Stimulated activated CD8-positive, alpha-beta memory T cell treated with anti-CD3 and anti-CD28 coated beads, Interleukin-7, amount 100 ng/mL, for 24 hours (primary cell): ENCODE data around the gene DAPK2.

Experiments used
- DNase-seq: peaks from one replicate; pipeline ENCODE4 v3.0.0-alpha.2; 2020; ENCODE audit warnings: low read depth

Gene DAPK2

DNA sequence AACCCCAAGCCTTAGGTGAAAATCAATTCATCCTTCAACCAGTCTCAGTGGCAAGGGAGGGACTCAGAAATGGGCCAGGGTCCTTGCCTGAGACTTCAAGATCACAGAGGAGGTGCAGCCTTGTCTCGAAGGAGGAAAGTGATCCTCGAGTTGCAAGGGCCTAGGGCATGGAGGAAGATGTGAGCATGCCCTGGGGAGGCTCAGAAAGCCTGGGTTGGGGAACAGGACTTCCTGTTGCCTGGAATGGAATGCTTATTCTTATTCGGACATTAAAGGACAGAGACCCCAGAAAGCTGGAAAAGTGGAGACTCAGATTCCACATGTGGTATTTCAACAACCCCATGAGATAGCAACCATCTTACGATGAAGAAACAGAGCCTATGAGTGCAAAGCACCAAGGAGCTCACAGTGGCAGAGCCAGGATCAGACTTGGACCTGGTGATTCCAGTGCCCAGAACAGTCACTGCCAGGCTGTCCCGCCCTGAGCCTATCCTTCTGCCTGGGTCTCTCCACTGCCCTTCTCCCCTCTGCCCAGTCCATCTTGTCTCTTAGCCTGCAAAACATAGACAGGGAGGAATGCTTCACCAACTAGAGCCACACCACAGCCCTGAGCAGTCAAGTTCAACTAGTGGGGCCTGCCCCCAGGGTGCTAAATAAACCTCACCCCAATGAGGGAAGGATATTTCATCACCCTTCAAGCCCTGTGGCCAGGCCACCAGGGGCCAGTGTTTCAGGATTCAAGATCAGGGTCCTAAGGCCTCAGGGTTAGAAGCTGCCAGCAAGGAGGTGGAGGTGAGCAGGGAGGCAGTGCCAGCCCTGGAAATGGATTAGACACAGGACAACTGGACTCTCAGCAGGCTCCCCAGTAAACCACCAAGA is 21.9 kb downstream of the DAPK2 start:
- no peak for DNase-seq

DNA sequence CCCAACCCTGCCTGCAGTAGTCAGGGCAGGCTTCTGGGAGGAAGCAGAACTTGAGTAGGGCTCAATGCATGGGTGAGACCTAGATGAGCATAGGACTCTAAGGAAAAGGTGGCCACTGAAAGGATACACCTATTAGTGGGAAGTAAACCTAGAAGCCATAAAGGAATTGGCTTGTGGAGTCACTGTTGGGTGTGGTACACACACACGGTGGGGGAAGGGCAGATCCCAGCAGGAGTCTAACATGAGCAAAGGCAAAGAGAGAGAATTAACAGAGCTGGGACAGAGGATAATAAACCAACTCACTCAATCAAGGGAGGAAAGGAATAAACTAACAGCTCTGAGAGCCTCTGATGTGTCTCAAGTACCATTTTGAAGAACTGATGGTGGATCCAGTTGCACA is 23.1 kb downstream of the DAPK2 start:
- DNase-seq = no peak

DNA sequence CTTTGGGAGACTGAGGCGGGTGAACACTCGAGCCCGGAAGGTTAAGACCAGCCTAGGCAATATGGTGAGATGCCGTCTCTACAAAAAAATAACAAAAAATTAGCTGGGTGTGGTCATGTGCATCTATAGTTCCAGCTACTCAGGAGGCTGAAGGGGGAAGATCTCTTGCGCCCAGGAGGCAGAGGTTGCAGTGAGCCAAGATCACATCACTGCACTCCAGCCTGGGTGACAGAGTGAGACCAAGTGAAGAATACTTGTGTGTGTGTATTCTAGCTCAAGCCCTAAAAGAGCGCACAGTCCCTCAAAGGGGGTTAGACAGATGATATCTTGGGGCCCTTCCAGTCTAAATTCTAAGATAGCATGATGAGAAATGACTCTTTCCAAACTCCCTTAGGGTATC is 23.7 kb downstream of the DAPK2 start:
- DNase-seq = no peak

DNA sequence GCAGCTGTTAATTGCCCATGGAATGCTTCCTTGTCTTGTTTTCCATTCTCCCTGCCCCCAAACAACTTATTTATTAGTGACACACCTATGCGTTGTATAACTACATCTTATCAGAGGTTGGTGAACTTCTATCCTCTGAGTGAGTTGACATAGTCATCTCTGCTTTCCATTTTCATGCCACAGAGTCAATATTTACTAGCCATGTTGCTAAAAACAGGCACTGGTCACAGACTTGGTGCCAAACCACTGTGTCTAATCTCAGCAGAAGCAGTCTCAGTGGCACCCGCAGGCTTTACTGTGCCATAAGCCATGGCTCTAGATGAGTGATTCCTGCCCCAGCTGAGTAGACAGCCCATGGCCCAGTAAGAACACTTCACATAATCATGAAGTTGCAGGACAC is 26.5 kb downstream of the DAPK2 start:
- no peak for DNase-seq

DNA sequence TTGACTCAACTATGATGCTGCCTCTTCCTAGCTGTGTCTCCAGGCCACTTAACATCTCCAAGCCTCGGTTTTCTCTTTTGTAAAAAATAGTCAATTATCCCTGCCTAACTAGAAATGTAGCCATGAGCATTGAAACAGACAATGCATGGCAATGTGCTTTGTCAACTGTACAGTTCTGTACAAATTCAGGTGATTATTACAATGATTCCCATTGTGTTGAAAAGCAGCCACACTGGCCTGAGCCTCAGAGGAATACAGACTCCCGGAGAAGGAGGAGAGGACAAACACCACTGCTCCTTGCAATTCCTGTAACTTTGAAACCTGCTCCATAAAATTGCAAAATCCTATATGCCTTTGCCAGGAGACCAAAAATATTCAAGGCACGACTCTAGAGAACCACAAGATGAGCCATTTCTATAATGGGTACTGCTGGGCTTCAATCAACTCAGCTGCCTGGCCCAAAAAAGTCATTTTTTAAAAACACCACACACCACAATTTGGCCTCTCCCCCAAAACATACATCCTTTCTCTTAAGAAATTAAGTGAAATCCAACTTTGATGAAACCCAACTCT is 28.6 kb downstream of the DAPK2 start:
- no peak for DNase-seq

DNA sequence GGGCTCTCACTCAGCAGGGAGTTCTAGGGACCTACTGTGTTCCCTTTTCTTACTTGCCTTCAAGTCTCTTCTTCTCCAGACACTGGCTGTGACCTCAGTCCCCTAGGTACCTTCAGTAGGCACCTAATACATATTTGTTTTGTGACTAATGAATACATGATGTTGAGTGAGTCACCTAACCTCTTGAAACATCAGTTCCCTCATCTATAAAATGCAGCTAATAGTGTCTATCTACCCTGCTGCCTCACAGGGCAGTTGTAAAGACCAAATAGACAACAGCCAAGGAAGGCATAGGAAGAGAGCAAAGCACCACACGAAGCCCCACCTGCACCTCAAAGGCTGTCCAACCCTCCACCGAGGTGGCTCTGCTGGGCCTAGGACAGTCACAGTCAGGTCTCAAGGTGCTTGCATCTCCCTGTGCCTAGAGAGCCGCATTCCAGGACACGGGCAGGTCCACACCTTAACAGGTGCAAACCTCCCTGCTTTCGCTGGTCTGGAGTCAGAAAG is 29.1 kb downstream of the DAPK2 start:
- no peak for DNase-seq

DNA sequence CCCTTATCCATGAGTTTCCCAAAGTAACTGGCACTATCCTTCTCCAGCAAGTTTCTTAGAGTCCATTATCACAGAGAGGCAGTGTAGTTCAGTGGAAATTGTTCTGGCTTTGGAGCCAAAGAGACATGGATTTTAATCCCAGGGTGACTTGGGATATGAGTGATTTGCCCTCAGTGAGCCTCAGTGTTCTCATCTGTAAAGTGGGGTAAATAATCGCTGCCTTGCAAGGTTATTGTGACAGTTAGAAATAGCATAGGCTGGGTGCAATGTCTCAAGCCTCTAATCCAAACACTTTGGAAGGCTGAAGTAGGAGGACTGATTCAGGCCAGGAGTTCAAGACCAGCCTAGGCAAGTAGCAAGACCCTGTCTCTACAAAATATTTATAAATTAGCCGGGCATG is 30.0 kb downstream of the DAPK2 start:
- DNase-seq = no peak

DNA sequence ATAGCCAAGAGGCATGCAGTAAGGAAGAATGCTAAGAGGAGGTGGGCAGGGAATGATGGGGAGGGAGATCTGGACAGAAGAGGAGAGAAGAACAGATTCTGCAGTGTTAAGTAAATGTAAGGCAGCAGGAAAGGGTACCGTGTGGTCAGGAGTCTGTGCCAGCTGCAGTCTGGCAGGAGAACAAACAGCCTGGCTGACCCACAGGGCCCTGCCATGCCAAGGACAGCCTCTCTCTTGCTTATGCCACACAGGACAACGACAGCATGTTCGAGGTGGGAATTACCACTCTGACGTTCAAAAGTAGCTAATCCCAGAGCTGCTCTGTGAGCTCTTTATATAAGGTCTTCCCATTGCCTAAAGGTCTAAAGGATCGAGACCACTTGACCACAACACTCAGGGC is 31.3 kb downstream of the DAPK2 start:
- no peak for DNase-seq

DNA sequence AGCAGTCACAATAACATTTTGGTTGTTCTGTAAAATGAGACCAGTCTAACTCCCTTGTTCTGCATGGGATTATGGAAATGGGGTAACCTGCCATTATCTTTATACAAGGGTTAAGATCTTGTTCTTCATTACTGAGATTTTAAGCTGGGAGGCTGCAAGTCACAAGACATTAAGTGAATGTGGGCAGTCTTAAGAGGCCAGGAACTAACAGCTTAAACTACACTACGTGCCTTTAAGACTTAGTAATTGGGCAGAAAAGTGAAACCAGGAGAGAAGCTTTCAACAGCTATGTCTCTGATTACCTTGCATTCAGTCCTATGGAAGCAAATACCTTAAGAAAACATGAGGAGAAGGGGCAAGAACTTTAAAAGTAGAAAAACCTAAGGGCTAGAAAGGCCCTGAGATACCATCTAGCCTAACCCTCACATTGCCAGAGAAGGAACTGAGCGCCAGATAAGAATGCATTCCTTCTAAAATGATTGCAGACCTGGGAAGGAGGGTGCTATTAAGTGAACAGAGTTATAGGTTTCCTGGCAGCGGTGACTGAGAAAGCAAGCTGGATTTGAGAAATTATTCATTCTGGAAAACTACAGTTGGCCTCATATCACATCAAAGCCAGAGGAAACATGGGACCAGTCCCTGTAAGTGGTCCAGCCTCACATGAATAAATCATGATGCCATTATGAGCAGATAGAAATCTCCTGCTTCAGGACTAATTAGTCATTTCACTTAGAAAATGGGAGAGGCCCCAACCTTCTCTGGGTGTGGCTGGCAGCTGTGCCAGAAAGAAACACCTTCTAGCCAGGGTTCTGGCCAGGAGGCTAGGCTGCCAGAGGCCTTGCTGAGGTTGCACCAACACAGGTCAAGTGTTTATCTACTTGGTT is 32.9 kb downstream of the DAPK2 start:
- no peak for DNase-seq

DNA sequence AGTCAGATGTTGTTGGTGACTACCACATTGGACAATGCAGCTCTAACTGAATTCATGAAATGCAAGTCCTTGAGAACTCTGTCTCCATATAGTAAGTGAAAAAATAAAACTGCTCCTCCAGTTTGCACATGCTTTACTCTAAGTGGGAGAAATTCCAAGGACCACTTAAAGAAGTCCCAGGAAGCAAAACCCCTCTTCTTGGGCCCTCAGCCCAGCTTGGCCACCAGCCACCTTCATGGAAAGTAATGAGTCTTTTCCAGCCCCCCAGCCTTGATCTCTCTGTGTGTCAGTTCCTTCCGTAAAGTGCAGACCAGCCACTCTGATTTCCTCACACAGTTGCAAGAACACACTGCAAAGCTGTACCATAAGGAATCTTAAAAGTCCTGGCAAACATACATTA is 34.5 kb downstream of the DAPK2 start:
- DNase-seq = no peak

DNA sequence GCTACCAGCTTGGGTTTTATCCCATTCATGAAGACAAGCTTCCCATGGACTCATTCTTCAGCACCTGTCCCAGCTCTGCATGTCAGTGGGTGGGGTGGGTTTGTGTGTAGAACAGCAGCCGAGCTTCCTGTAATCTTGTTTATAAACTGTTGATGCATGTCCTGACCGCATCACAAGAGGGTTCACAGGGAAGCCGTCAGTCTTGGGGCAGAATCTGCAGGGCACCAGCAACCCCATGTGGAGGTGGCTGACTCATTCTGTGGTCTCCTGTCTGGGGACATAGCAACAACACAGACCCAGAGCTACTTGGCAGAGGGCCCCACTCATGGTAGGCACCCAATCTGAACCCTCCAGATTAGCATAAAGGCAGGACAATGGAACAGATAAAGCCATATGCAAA is 35.6 kb downstream of the DAPK2 start:
- DNase-seq = peak; percentile 61

DNA sequence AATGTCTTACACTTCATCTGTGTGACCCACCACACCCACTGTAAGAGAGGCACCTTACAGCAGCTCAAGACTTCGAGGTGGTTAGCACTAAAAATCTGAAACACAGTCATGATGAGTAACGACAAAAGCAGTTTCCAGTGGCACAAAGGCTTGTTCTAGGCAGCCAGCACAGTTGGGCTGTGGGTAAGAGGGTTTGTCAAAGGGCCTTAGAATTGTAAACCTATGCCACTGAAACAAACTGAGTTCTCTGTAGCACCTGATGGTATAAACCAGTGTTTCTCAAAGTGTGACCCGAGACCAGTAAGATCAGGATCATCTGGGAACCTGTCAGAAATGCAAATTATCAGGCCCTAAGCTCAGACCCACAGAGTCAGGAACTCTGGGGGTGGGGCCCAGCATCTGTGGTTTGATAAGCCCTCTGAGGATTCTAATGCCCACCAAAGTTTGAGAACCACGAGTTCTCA is 36.5 kb downstream of the DAPK2 start:
- peak; percentile 18 for DNase-seq

DNA sequence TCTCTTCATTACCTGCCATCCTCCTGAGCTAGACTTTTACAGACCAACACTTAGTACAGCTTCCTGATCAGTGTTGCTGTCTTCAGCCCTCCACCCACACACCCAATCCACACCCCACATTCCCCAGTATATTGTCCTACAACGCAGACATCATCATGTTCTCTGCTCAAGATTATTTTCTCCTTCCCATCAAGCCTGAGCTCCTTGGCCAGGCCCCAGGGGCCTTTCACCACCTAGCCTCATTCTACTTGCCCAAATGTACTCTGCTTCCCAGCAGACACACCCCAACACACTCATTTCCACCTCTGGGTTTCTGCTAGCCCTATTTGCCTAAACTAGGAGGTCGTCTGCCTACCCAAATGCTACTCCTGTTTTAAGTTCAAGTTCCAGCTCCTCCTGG is 37.0 kb downstream of the DAPK2 start:
- DNase-seq = no peak

DNA sequence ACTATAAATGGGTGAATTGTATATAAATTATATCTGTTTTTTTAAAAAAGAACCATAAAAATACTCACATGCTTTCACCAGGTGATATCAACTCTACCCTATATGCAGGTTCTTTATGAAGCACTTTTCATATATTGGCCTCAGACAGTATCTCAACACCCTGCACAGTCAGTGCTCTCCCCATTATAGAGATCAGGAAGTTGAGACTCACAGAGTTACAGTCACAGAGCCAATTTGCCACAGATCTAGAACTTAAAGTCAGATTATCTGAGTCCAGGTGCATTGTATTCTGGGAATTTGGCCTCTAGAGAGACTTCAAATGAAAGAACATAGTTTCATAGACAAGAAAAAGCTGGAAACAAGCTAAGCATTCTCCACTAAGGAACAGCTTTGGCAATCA is 38.1 kb downstream of the DAPK2 start:
- no peak for DNase-seq

DNA sequence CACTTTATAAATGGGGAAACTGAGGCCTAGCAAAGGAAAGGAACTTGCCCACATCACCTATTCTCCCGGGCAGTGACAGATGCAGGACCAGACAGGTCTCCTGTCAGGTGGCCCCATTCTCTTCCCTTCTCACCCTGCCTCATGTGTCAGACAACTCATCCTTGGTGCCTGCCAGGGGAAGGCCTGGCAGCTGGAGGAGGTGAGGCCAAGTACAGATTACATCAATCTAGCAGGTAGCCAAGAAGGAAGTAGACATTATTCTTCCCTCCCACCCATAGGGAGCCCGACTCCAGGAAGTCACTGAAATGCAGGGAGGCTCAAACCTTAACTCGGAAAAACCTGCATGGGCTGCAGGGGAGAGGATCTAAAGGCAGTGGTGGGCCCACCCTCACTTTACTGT is 39.6 kb downstream of the DAPK2 start:
- DNase-seq = no peak

DNA sequence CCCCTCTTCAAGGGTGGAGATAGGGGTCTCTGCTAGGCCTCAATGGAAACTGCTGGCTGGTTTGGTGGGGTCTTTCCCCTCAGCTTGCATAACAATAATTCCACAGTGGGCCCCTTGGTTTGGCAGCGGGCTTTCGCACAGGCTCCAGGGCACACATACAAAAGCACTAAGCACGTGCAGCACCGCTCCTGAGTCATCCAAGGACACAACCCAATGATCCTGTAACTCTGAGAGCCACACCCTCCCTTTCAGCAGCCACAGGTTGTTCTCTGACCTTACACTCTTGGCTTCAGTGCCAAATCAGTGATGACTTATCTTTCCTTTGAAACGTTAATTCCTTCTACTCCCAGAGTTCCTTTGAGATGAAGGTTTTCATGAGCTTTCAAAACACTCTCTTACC is 41.7 kb downstream of the DAPK2 start:
- no peak for DNase-seq

DNA sequence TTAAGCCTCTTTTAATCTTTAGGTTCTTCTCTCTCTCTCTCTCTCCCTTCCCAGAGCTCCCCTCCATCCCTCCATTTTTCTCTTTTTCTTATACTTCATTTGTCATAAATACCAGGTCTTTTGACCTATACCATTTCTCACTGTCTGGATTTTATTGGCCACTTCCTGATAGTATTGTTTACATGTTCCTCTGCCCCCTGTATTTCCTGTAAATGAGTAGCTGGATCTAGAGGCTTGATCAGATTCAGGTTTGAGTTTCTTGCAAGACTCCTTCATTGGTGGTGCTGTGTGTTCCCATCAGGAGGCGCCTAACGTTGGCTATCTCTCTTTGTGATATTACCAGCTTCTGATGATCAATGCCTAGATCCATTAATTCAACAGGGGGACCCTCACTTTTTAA is 42.2 kb downstream of the DAPK2 start:
- no peak for DNase-seq

DNA sequence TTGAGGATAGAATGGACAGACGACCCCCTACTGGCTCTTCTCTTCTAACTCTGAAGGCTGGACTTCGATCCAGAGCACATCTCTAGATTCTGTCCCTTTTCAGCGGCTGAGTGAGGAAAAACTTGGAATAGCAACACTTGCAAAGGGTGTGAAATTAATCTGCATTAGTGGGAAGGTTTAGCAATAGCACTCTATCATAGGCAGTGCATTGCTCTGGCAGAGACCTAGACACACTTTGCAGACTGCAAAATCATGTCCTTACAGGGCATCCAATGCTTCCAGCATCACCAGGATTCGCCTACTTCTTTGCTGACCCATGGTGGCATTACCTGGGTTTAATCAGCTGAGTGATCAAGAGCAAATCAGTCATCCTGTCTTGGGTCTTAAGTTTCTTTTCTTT is 43.1 kb downstream of the DAPK2 start:
- no peak for DNase-seq

DNA sequence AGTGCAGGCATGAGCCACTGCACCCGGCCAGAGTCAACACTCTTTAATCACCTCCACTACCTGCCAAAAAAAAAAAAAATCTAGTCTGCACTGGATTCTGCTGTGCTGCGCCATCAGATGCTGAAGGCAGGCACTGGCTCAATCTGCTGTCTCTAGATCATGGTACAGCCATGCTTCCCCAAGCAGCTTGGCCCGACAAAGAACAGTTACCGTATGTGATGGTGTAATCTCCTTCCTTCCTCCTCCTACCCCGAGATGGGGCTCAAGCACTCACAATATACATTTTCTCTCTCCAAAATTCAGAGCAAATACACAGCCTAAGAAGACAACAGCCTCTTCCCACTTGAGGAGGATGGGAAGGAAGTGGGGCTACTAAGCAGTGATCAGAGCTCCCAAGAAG is 45.1 kb downstream of the DAPK2 start:
- no peak for DNase-seq

DNA sequence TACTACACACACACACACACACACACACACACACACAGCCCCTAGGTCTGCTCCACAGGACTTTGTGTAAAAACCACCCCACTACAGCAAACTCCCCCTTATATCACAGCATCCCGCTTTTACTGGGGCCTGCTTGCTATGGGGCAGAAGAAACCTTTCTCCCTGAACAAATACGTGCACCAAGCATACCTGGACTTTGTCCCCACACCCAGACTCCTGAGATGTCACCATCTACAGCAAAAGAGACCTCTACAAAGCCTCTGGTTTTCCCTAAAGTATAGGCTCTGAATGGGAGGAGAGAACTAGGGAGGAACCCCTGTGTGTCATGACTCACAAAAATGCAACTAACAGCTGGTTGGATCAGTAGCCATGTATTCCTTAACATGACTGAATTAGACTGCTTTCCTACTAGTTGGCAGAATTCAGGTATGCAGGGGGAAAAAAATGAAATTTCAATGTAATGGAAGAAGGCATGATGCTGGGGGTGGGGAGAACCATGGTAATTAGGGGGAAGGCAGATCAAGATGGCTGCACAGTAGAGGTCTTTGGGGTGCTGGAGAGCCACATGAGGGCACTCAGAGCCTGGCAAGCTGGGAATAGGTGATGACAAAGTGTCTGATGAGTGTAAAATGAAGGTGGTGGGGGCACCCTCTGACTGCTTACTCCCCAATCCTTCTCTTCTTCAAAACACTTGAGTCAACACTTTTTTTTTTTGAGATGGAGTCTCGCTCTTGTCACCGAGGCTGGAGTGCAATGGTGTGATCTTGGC is 45.9 kb downstream of the DAPK2 start:
- no peak for DNase-seq

DNA sequence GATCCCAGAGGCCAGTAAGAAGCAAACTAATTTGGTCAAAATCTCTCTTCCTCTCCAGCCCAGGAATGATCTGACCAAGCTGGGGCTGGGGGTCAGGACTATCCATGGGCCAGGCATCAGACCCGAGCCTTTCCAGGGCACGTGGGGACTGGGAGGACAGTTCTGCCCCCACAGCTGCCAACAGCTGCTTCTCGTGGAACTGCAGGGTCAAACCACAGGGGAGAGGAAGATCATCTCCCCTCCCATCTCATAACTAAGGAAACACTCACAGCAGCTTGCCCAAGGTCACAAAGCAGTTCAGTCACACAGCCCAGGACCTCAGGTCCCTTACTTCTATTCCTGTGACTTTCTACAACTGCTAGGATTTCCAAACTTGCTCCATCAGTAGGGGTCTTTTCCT is 47.1 kb downstream of the DAPK2 start:
- DNase-seq = no peak

DNA sequence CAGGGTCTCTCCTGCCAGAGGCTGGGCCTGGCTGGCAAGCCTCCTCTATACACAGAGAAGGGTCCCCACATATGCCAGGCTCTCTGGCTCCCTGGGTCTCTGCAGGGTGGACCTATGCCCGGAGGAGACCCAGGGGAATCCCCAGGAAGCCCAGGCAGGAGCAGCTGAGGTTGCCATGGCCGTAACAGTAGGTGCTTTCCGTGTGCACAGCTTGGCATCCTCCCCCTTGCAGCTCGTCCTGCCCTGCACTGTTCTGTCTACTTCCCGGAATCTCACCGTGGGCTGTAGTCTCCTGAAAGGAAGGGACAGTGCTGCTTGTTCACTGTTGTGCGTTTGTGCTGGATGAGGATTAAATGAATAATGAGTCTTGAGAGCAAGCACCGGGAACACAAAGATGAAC is 47.8 kb downstream of the DAPK2 start:
- DNase-seq = no peak
